GM21423 (cell line): ENCODE data around the gene KBTBD12.

ENCODE experiments used
- ATAC-seq: cut with Tn5 transposase; IDR thresholded peaks from one replicate; pipeline ENCODE4 v1.9.1; 2021; ENCODE audit warnings: mild to moderate bottlenecking, moderate library complexity; ENCODE audit not compliant: unreplicated experiment

Gene KBTBD12

GRCh38 chr3:127985216-127985615 lies 70.2 kb downstream of the KBTBD12 start:
- ATAC-seq = no peak

GRCh38 chr3:127985655-127986225 lies 70.7 kb downstream of the KBTBD12 start:
- ATAC-seq = no peak

GRCh38 chr3:127986803-127987202 lies 71.8 kb downstream of the KBTBD12 start:
- ATAC-seq = no peak

- ATAC-seq = no peak
Observed at GRCh38 chr3:127987309-127987995, 72.4 kb downstream of the KBTBD12 start.

- no peak for ATAC-seq
Observed at GRCh38 chr3:127988770-127989557, 73.9 kb downstream of the KBTBD12 start.

- ATAC-seq = no peak
Observed at GRCh38 chr3:127990051-127990450, 75.0 kb downstream of the KBTBD12 start.

- ATAC-seq = no peak
Observed at GRCh38 chr3:127990461-127990860, 75.4 kb downstream of the KBTBD12 start.

GRCh38 chr3:127991251-127991650 lies 76.2 kb downstream of the KBTBD12 start:
- no peak for ATAC-seq

GRCh38 chr3:127991681-127992080 lies 76.6 kb downstream of the KBTBD12 start:
- ATAC-seq = no peak

GRCh38 chr3:127992127-127992526 lies 77.1 kb downstream of the KBTBD12 start:
- no peak for ATAC-seq

GRCh38 chr3:127994011-127994410 lies 79.0 kb downstream of the KBTBD12 start:
- ATAC-seq = no peak

GRCh38 chr3:127997016-127997415 lies 82.0 kb downstream of the KBTBD12 start:
- no peak for ATAC-seq

GRCh38 chr3:127997961-127998360 lies 82.9 kb downstream of the KBTBD12 start:
- ATAC-seq = no peak

- ATAC-seq = no peak
Observed at GRCh38 chr3:127998596-127998995, 83.6 kb downstream of the KBTBD12 start.

- no peak for ATAC-seq
Observed at GRCh38 chr3:127999509-128000106, 84.6 kb downstream of the KBTBD12 start.

- no peak for ATAC-seq
Observed at GRCh38 chr3:128001576-128001975, 86.5 kb downstream of the KBTBD12 start.

GRCh38 chr3:128004661-128005060 lies 89.6 kb downstream of the KBTBD12 start:
- no peak for ATAC-seq

- no peak for ATAC-seq
Observed at GRCh38 chr3:128006061-128007032, 91.3 kb downstream of the KBTBD12 start.

- no peak for ATAC-seq
Observed at GRCh38 chr3:128007033-128007424, 92.0 kb downstream of the KBTBD12 start.
